ENCODE results near the gene CCDC57. TPM values are rescaled to one million over a fixed set of nuclear protein-coding genes. Genes with fewer than 3 reads are reported as not detected.

CCDC57 gene
- total and polyA plus RNA-seq, 4 donors: 5.4 to 19.1 (median 11.7) TPM

GRCh38 chr17:82083009-82083408, 129.6 kb downstream of the CCDC57 start (continued):
- no peak for TF ChIP-seq REST (IDR thresholded peaks at IDR 0.05)
- TF ChIP-seq NR2F2 (IDR thresholded peaks at IDR 0.05): no peak
- TF ChIP-seq RXRA (IDR thresholded peaks at IDR 0.05): no peak
- no peak for TF ChIP-seq ATF3 (IDR thresholded peaks at IDR 0.05)
- TF ChIP-seq EGR1 (IDR thresholded peaks at IDR 0.05; ENCODE audit: low read depth in 2 of 2): no peak

- Histone ChIP-seq H3K4me3 (ENCODE audit: low read depth in 1 of 3, low read length in 3 of 3) (no peak overlapping the region), H3K36me3 (ENCODE audit: control insufficient read depth in 4 of 4, insufficient read depth in 3 of 4, low read depth in 1 of 4, low read length in 3 of 4) (peaks cover 36 to 72% (median 59%) of the 10 kb centered on the region in 4 donors), H3K9ac (ENCODE audit: low read depth in 1 of 2, low read length in 2 of 2) (no peak overlapping the region), H3K4me1 (ENCODE audit: control insufficient read depth in 4 of 4, insufficient read depth in 4 of 4, low read length in 3 of 4) (peaks cover 0 to 17% (median 4%) of the 10 kb centered on the region in 4 donors), H3K27me3 (ENCODE audit: control insufficient read depth in 4 of 4, insufficient read depth in 4 of 4, low read length in 3 of 4) (no peaks in the 10 kb centered on the region), H3K27ac (ENCODE audit: low read depth in 1 of 2, low read length in 2 of 2) (no peak overlapping the region), H3K9me3 (ENCODE audit: control insufficient read depth in 4 of 4, low read length in 3 of 4) (no peaks in the 10 kb centered on the region)
- TF ChIP-seq YY1 (IDR thresholded peaks at IDR 0.05): no peak
- no peak for TF ChIP-seq TAF1 (conservative IDR thresholded peaks at IDR 0.05)
- no peak for TF ChIP-seq REST (IDR thresholded peaks at IDR 0.05)
- no peak for TF ChIP-seq FOXA1 (IDR thresholded peaks at IDR 0.05)
- DNase-seq (ENCODE audit: low spot score): no peak
- WGBS: 90% methylated on average over 19 of the region's 19 CpGs
Measured at GRCh38 chr17:82082456-82082855, 130.2 kb downstream of the CCDC57 start.

GRCh38 chr17:82081966-82082365, 130.7 kb downstream of the CCDC57 start:
- Histone ChIP-seq H3K4me3 (ENCODE audit: low read depth in 1 of 3, low read length in 3 of 3) (no peak overlapping the region), H3K36me3 (ENCODE audit: control insufficient read depth in 4 of 4, insufficient read depth in 3 of 4, low read depth in 1 of 4, low read length in 3 of 4) (peaks cover 36 to 67% (median 55%) of the 10 kb centered on the region in 4 donors), H3K27me3 (ENCODE audit: control insufficient read depth in 4 of 4, insufficient read depth in 4 of 4, low read length in 3 of 4) (no peaks in the 10 kb centered on the region), H3K9ac (ENCODE audit: low read depth in 1 of 2, low read length in 2 of 2) (no peak overlapping the region), H3K27ac (ENCODE audit: low read depth in 1 of 2, low read length in 2 of 2) (no peak overlapping the region), H3K4me1 (ENCODE audit: control insufficient read depth in 4 of 4, insufficient read depth in 4 of 4, low read length in 3 of 4) (peaks cover 0 to 15% (median 3%) of the 10 kb centered on the region in 4 donors), H3K9me3 (ENCODE audit: control insufficient read depth in 4 of 4, low read length in 3 of 4) (no peaks in the 10 kb centered on the region)
- no peak for DNase-seq (ENCODE audit: low spot score)
- WGBS: 86% methylated on average over 22 of the region's 22 CpGs
- TF ChIP-seq YY1 (IDR thresholded peaks at IDR 0.05): no peak
- no peak for TF ChIP-seq REST (IDR thresholded peaks at IDR 0.05)
- no peak for TF ChIP-seq FOXA2 (IDR thresholded peaks at IDR 0.05)
- no peak for TF ChIP-seq EGR1 (IDR thresholded peaks at IDR 0.05; ENCODE audit: low read depth in 2 of 2)
- TF ChIP-seq RXRA (IDR thresholded peaks at IDR 0.05): no peak
- no peak for TF ChIP-seq HNF4G (IDR thresholded peaks at IDR 0.05)

Data from liver (tissue), 9 donors.